Endothelial cell (in vitro differentiated cells): ENCODE data around the gene C3orf62. TPM values are rescaled to one million over a fixed set of nuclear protein-coding genes. Genes with fewer than 3 reads are reported as not detected.

ENCODE experiments used
- DNase-seq: peaks from one replicate; pipeline ENCODE4 v3.0.0; 2021; ENCODE audit warnings: low spot score
- H3K27ac Mint-ChIP-seq: one replicate; pipeline ENCODE4 v1.8.0; 2021; ENCODE audit warnings: mixed read lengths, inconsistent platforms; ENCODE audit not compliant: unreplicated experiment
- H3K27me3 Mint-ChIP-seq: one replicate; pipeline ENCODE4 v1.8.0; 2021; ENCODE audit warnings: mild to moderate bottlenecking, moderate library complexity, mixed read lengths, inconsistent platforms; ENCODE audit not compliant: unreplicated experiment
- H3K36me3 Mint-ChIP-seq: one replicate; pipeline ENCODE4 v1.8.0; 2021; ENCODE audit warnings: mild to moderate bottlenecking, low read depth, mixed read lengths, inconsistent platforms; ENCODE audit not compliant: unreplicated experiment
- H3K4me1 Mint-ChIP-seq: one replicate; pipeline ENCODE4 v1.8.0; 2021; ENCODE audit warnings: mild to moderate bottlenecking, mixed read lengths, inconsistent platforms; ENCODE audit not compliant: unreplicated experiment
- H3K4me3 Mint-ChIP-seq: one replicate; pipeline ENCODE4 v1.8.0; 2021; ENCODE audit warnings: mild to moderate bottlenecking, mixed read lengths, inconsistent platforms; ENCODE audit not compliant: unreplicated experiment
- H3K9me3 Mint-ChIP-seq: one replicate; pipeline ENCODE4 v1.8.0; 2021; ENCODE audit warnings: mixed read lengths, inconsistent platforms; ENCODE audit not compliant: unreplicated experiment
- CTCF ChIP-seq: fragments of 200-600 bp; sonication (generic); IDR thresholded peaks from one replicate; pipeline ENCODE4 v1.5.0; 2021; ENCODE audit warnings: antibody characterized with exemption; ENCODE audit not compliant: unreplicated experiment
- long read RNA-seq: library from polyadenylated mRNA; unstranded; transcript quantifications from one replicate; pipeline ENCODE4 v2.0.0, GENCODE V29; 2020; ENCODE audit not compliant: unreplicated experiment
- total RNA-seq: library from RNA; stranded (reverse); fragmentation: NEBNext Ultra II Directional; extraction: Animal tissue kit (Norgen Biotek cat#: 25700); gene quantifications from one replicate; pipeline ENCODE4 v1.2.1, GENCODE V29; 2021; ENCODE audit not compliant: unreplicated experiment

Gene C3orf62
- 3.8 TPM for total RNA-seq
- long read RNA-seq, result 0 reads

DNA sequence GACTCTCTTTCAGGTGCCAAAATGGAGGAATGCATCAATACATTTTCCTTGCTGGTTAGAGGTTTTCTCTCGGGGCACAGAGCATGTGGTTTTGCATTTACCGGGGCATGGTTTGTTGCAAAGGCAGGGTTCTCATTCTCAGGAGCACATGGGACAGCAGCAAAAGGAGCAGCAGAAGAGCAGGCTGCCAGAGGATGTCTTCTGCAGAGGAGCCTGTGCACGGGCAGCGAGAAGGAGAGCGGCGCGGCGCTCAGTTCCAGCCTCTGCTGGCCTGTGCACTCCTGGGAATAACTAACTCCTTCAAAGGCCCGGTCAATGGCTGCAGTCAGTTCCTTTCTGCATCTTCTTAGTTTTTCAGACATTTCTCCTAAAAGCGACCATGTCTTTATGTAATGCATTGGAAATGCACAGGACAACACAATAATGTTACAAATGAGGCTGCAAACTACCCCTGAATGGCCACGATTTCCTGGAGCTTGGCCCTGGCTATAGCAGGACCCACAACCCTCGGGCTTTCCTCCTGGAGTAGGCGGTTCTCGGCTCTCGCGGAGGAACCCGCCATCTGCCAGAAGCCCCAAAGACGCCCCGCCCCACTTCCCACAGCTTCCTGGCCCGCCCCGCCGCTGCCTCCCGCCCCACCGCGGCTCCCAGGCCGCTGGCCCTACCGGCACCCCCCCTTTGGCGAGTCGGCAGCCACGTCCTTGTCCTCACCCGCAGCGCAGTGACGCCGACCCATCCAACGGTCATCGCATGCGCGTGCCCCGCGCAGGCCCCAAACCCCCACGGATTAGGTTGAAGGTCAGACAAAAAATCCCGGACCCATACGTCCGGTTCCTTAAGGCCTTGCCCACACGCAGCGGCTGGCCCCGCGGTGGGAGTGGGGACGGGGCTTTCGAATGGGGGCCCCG lies at the start of gene C3orf62:
Gene C3orf62, minus strand, starts transcription at position 758 of the 908 bp plus-strand sequence. Its CDS starts 360 bp downstream, at position 398.
- Mint-ChIP-seq H3K4me3 (peak within 1 kb of the TSS; percentile 83), H3K27me3 (peaks cover 2% of the 10 kb centered on the region), H3K4me1 (peaks cover 16% of the 10 kb centered on the region), H3K27ac (peak within 1 kb of the TSS; percentile 87), H3K9me3 (no peaks in the 10 kb centered on the region), H3K36me3 (peaks cover 11% of the 10 kb centered on the region)
- no peak for TF ChIP-seq CTCF
- DNase-seq, result peak; percentile 83

DNA sequence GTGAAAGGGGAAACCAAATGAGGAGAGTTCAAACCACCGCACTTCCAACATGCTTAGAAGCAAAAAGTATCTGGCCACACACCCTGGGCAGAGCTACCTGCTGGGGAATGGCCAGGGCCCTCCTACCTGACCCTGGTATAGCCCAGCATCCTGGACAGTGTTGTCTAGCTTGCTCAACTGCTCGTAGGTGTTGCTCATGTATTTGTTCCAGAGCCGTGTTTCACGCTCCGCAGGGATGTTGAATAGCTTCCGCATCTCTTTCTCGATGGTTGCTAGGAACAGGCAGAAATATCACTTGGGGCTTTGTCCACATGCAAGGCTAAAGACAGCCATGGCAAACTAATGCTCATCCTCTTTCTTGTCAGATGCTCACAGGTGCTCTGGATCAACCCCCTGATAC lies 47.7 kb upstream of the C3orf62 start:
- Mint-ChIP-seq H3K36me3 (peaks cover 40% of the 10 kb centered on the region), H3K4me3 (no peak overlapping the region), H3K9me3 (no peaks in the 10 kb centered on the region), H3K4me1 (no peaks in the 10 kb centered on the region), H3K27me3 (no peaks in the 10 kb centered on the region), H3K27ac (no peak overlapping the region)
- DNase-seq, result no peak
- no peak for TF ChIP-seq CTCF

GRCh38 chr3:49316696-49317457 lies 39.8 kb upstream of the C3orf62 start:
- Mint-ChIP-seq H3K27me3 (peaks cover 1% of the 10 kb centered on the region), H3K9me3 (no peaks in the 10 kb centered on the region), H3K36me3 (peaks cover 21% of the 10 kb centered on the region), H3K4me3 (peak overlapping the region; percentile 23), H3K4me1 (no peaks in the 10 kb centered on the region), H3K27ac (no peak overlapping the region)
- TF ChIP-seq CTCF, result no peak
- DNase-seq, result no peak

DNA sequence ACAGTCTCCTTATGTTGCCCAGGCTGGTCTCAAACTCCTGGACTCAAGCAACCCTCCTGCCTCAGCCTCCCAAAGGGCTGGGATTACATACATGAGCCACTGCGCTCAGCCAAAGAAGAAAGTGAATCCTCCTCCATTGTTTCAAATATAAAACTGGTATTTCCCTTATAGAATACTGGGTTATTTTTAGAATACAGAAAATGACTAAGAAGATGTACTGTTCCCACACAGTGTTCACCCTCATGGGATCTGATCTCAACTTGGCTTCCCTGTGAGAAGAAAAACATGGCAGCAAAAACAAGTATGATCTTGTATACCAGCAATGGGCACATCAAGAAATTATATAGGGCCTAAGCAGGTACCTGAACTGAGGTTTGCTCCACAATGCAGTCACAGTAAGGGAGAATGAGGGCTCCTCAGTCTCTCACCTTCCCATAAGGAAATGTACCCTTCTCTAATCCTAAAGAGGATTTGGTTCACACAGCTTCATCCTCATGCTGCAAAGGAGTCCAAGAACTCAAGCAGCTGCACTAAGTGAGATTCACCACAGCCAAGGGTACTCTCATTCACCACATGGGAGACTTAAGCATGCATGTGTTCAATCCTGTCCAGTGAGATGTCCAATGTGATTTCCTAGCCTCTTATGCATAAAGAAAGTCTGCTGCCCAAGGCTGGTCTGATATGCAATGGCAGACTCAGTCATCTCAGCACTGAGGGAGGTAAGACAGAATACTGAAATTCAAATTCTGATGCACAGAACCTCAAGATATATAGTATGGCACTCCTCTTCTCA lies 37.1 kb upstream of the C3orf62 start:
- Mint-ChIP-seq H3K4me1 (no peaks in the 10 kb centered on the region), H3K9me3 (no peaks in the 10 kb centered on the region), H3K27ac (no peak overlapping the region), H3K27me3 (peaks cover 1% of the 10 kb centered on the region), H3K36me3 (peaks cover 21% of the 10 kb centered on the region), H3K4me3 (no peak overlapping the region)
- no peak for DNase-seq
- TF ChIP-seq CTCF, result no peak
